ENCODE data around the gene EPHX1.
A peak's percentile ranks its signal among the peaks of the same experiment; 100 is the strongest.
"Not testable (repeated sequence)": the region's sequence is repeated elsewhere in the genome, so short reads cannot be mapped to it uniquely, and the experiment has no call there.

Gene EPHX1

GRCh38 chr1:225772323-225772768, 37.6 kb upstream of the EPHX1 start:
- Mint-ChIP-seq H3K9me3 (peaks cover 4 to 7% of the 10 kb centered on the region in 2 donors), H3K27me3 (no peaks in the 10 kb centered on the region), H3K27ac (no peak overlapping the region), H3K4me3 (no peak overlapping the region), H3K4me1 (peaks cover 6% of the 10 kb centered on the region)
- ATAC-seq: peak; percentile 60
- DNase-seq: peak; percentile 22 to 40

DNA sequence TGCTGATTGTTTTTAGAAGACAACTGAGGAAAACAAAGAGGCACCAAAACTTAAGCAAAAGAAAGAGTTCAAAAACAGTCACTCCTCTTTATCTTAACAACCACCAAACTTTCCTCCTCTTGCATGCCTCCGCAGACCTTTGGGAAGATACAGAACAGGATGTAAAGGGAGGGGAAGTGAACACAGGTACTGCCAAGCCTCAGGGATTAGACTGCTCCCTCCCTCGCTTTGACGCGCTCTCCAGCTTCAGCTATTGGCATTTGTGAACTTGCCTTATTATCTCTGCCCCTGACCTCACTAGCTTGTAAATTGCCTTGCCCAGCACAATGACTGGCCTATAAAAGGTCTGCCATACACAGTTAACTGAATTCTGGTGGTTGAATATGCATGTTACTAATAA, 37.1 kb upstream of the EPHX1 start:
- Mint-ChIP-seq H3K4me3 (no peak overlapping the region), H3K9me3 (peaks cover 4 to 7% of the 10 kb centered on the region in 2 donors), H3K4me1 (peaks cover 6% of the 10 kb centered on the region), H3K27me3 (no peaks in the 10 kb centered on the region), H3K27ac (no peak overlapping the region)
- DNase-seq (no peak), ATAC-seq (no peak)

DNA sequence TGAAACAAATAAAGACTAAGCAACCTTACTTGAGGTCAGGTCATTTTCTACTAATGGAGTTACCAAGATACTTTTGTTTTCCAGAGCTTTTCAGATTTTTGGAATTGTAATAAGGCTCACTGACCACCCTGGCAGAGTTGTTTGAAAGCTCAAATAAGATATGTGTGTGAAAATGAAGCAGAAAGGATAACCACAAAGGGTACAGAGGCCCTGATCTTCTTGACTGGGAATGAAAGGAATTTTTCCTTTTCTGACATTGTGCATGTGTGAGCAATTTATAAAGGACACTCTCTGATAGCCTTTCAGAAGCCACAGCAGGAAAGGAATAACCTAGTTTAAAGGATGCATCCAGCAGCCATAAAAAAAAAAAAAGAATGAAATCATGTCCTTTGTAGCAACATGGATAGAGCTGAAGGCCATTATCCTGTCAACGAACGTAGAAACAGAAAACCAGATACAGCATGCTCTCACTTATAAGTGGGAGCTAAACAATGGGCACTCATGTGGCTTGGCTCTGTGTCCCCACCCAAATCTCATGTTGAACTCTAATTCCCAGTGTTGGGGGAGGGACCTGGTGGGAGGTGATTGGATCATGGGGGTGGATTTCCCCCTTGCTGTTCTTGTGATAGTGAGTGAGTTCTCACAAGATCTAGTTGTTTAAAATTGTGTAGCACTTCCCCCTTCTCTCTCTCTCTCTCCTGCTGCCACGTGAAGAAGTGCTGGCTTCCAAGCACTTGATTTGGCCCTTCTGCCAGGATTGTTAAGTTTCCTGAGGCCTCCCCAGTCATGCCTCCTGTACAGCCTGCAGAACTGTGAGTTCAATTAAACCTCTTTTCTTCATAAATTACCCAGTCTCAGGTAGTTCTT, 35.4 kb upstream of the EPHX1 start:
- DNase-seq (no peak), ATAC-seq (no peak)
- Mint-ChIP-seq H3K9me3 (peaks cover 4 to 7% of the 10 kb centered on the region in 2 donors), H3K4me1 (peaks cover 6% of the 10 kb centered on the region), H3K27ac (no peak overlapping the region), H3K4me3 (no peak overlapping the region), H3K27me3 (no peaks in the 10 kb centered on the region)

- Mint-ChIP-seq H3K4me1 (peaks cover 23% of the 10 kb centered on the region), H3K27ac (no peak overlapping the region), H3K27me3 (no peaks in the 10 kb centered on the region), H3K9me3 (peaks cover 4 to 7% of the 10 kb centered on the region in 2 donors), H3K4me3 (no peak overlapping the region)
- ATAC-seq: no peak
- DNase-seq: no peak
These were observed 33.6 kb upstream of the EPHX1 start for GRCh38 chr1:225776294-225776693.

- H3K4me3 Mint-ChIP-seq: no peak overlapping the region
- no peak for DNase-seq
These were observed 32.8 kb upstream of the EPHX1 start for GRCh38 chr1:225777058-225777582.

GRCh38 chr1:225777583-225778336, 32.2 kb upstream of the EPHX1 start, which contains the start of gene SRP9:
Gene SRP9 (plus strand): TSS chr1:225777826. CDS start chr1:225777941, 115 bp downstream.
- peak; percentile 98 to 100 for DNase-seq
- Mint-ChIP-seq H3K4me3 (no peak within 1 kb of the TSS), H3K4me1 (peaks cover 37% of the 10 kb centered on the region), H3K27me3 (no peaks in the 10 kb centered on the region), H3K27ac (no peak within 1 kb of the TSS), H3K9me3 (peaks cover 4 to 7% of the 10 kb centered on the region in 2 donors)
- ATAC-seq: peak; percentile 99

More at GRCh38 chr1:225777058-225777582, 32.8 kb upstream of the EPHX1 start:
- Mint-ChIP-seq H3K9me3 (peaks cover 4 to 7% of the 10 kb centered on the region in 2 donors), H3K27me3 (no peaks in the 10 kb centered on the region), H3K4me1 (peaks cover 31% of the 10 kb centered on the region), H3K27ac (no peak overlapping the region)
- ATAC-seq: peak; percentile 52

GRCh38 chr1:225778337-225778669, 31.6 kb upstream of the EPHX1 start:
- DNase-seq: no peak
- no peaks in the 10 kb centered on the region for H3K27me3 Mint-ChIP-seq
- no peak overlapping the region for H3K27ac Mint-ChIP-seq
- peaks cover 37% of the 10 kb centered on the region for H3K4me1 Mint-ChIP-seq
- ATAC-seq: no peak
- peaks cover 4 to 7% of the 10 kb centered on the region in 2 donors for H3K9me3 Mint-ChIP-seq
- no peak overlapping the region for H3K4me3 Mint-ChIP-seq

DNA sequence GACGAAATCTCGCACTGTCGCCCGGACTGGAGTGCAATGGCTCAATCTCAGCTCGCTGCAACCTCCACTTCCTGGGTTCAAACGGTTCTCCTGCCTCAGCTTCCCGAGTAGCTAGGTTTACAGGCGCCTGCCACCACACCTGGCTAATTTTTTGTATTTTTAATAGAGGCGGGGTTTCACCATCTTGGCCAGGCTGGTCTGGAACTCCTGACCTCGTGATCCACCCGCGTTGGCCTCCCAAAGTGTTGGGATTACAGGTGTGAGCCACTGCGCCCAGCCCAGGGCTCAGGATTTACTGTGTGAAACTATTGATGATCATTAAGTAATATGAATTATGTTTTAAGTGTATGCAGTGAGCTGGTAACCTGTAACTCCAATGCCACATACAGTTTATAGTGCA, 30.8 kb upstream of the EPHX1 start:
- not testable (repeated sequence) for H3K4me3 Mint-ChIP-seq, H3K9me3 Mint-ChIP-seq, H3K27me3 Mint-ChIP-seq, ATAC-seq, DNase-seq
- Mint-ChIP-seq H3K27ac (peak overlapping the region in 1 of 2 donors; percentile 74), H3K4me1 (peaks cover 41% of the 10 kb centered on the region)

DNA sequence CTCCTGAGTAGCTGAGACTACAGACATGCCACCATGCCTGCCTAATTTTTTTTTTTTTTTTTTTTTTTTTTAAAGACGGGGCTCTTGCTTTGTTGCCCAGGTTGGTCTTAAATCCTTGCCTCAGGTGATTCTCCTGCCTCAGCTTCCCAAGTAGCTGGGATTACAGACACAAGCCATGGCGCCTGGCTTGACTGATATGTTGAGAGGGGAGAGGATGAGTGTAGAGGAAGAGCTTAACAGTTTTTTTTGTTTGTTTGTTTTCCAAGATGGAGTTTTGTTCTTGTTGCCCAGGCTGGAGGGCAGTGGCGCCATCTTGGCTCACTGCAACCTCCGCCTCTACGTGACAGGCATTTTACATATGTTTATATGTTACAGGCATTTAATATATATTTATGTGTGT, 29.8 kb upstream of the EPHX1 start:
- H3K27me3 Mint-ChIP-seq: no peaks in the 10 kb centered on the region
- H3K9me3 Mint-ChIP-seq: peaks cover 0 to under 1% of the 10 kb centered on the region in 2 donors
- peak overlapping the region in 1 of 2 donors; percentile 21 for H3K4me3 Mint-ChIP-seq
- no peak for ATAC-seq
- DNase-seq: no peak
- no peak overlapping the region for H3K27ac Mint-ChIP-seq
- H3K4me1 Mint-ChIP-seq: peaks cover 41% of the 10 kb centered on the region

DNA sequence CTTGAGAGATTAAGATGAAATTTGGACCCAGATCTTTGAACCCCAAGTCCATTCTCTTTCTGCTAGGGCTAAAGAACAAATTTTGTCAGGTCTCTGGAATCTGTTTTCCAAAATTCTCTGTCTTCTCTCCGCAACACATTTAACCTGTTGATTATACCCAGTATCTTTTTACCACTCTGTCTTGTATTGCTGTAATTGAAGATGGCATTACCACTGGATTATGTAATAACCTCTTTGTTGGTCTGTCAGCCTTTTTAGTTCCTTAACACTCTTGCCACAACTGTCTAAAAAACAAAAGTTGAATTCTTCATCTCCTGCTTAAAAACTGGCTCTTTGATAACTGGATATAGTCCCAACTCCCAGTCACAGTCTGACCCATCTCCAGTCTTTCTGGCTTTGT, 29.3 kb upstream of the EPHX1 start:
- H3K9me3 Mint-ChIP-seq: no peaks in the 10 kb centered on the region
- peak overlapping the region; percentile 18 to 68 for H3K4me3 Mint-ChIP-seq
- peaks cover 41% of the 10 kb centered on the region for H3K4me1 Mint-ChIP-seq
- DNase-seq: no peak
- no peaks in the 10 kb centered on the region for H3K27me3 Mint-ChIP-seq
- ATAC-seq: no peak
- H3K27ac Mint-ChIP-seq: peak overlapping the region in 1 of 2 donors; percentile 38

DNA sequence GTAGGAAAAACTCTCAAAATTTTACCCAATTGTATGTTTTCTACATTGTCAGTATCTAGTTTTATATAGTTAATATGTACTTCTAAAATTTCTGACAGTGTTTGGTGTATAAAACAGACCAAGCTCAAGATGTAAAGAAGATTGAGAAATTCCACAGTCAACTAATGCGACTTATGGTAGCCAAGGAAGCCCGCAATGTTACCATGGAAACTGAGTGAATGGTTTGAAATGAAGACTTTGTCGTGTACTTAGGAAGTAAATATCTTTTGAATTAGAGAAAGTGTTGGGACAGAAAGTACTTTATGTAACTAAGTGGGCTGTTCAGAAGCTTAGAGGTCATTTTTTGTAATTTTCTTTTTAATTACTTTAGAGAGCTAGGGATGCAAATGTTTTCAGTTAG, 20.8 kb upstream of the EPHX1 start:
- peaks cover 22% of the 10 kb centered on the region for H3K4me1 Mint-ChIP-seq
- DNase-seq, H3K9me3 Mint-ChIP-seq, H3K27me3 Mint-ChIP-seq, H3K4me3 Mint-ChIP-seq, H3K27ac Mint-ChIP-seq, ATAC-seq: not testable (repeated sequence)

GRCh38 chr1:225794954-225795353, 15.0 kb upstream of the EPHX1 start:
- ATAC-seq: no peak
- Mint-ChIP-seq H3K4me1 (no peaks in the 10 kb centered on the region), H3K9me3 (no peaks in the 10 kb centered on the region), H3K4me3 (no peak overlapping the region), H3K27ac (no peak overlapping the region), H3K27me3 (no peaks in the 10 kb centered on the region)
- no peak for DNase-seq

GRCh38 chr1:225796097-225796496, 13.8 kb upstream of the EPHX1 start:
- H3K27ac Mint-ChIP-seq, H3K4me1 Mint-ChIP-seq, ATAC-seq, H3K27me3 Mint-ChIP-seq, H3K4me3 Mint-ChIP-seq, DNase-seq, H3K9me3 Mint-ChIP-seq: not testable (repeated sequence)

GRCh38 chr1:225801146-225801545, 8.8 kb upstream of the EPHX1 start:
- not testable (repeated sequence) for H3K27me3 Mint-ChIP-seq, H3K9me3 Mint-ChIP-seq, ATAC-seq, H3K4me3 Mint-ChIP-seq, H3K4me1 Mint-ChIP-seq, H3K27ac Mint-ChIP-seq, DNase-seq

DNA sequence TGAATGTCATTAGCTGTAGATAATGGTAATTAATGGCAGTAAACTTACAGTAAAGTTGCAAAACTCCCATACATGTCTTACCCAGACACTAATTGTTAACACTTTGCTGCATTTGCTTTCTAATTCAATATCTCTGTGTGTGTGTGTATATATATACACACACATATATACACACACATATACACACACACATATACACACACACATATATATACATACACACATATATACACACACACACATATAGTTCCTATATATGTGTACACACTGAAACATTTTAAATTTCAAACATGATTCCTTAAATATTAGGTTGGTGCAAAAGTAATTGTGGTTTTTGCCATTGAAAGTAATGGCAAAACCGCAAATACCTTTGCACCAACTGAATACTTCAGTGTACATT, 3.7 kb upstream of the EPHX1 start:
- Mint-ChIP-seq H3K9me3 (no peaks in the 10 kb centered on the region), H3K27ac (no peak overlapping the region), H3K4me1 (peaks cover 18% of the 10 kb centered on the region), H3K27me3 (peaks cover 8% of the 10 kb centered on the region), H3K4me3 (no peak overlapping the region)
- no peak for ATAC-seq
- no peak for DNase-seq

GRCh38 chr1:225806736-225807135, 3.2 kb upstream of the EPHX1 start:
- ATAC-seq, H3K9me3 Mint-ChIP-seq, H3K27ac Mint-ChIP-seq, DNase-seq, H3K27me3 Mint-ChIP-seq, H3K4me3 Mint-ChIP-seq: not testable (repeated sequence)
- peaks cover 18% of the 10 kb centered on the region for H3K4me1 Mint-ChIP-seq
